K562 (cell line): ENCODE results near the gene SRRM5. TPM values are rescaled to one million over a fixed set of nuclear protein-coding genes. Genes with fewer than 3 reads are reported as not detected.

Experiments used
- ARID1B ChIP-seq: fragments of 450-650 bp; IDR thresholded peaks from 2 replicates; pipeline ENCODE4 v1.6.1; 2016; ENCODE audit warnings: antibody characterized with exemption, mild to moderate bottlenecking, inconsistent platforms
- E2F6 ChIP-seq, 2 experiments: IDR thresholded peaks; 2 replicates each; pipeline ENCODE4 v1.6.1; 2011; ENCODE audit warnings: borderline replicate concordance in 1 of 2, control low read depth in 1 of 2, low read depth in 1 of 2, low read length in 1 of 2, mild to moderate bottlenecking in 1 of 2, mixed read lengths in 1 of 2, moderate library complexity in 1 of 2; ENCODE audit not compliant: insufficient read depth in 1 of 2, insufficient read length in 1 of 2, poor library complexity in 1 of 2, severe bottlenecking in 1 of 2; ENCODE audit errors: extremely low read depth in 1 of 2
- ELF2 ChIP-seq: fragments of 250-450 bp; sonication (Bioruptor Pico); IDR thresholded peaks from 2 replicates; pipeline ENCODE4 v1.5.0; 2021; ENCODE audit warnings: mild to moderate bottlenecking
- HOMEZ ChIP-seq: fragments of 250-450 bp; sonication (Bioruptor Pico); IDR thresholded peaks from 2 replicates; pipeline ENCODE4 v1.4.0; 2020; ENCODE audit warnings: mild to moderate bottlenecking, moderate library complexity
- L3MBTL2 ChIP-seq: fragments of 450-650 bp; IDR thresholded peaks from 2 replicates; pipeline ENCODE4 v1.6.1; 2016; ENCODE audit warnings: mild to moderate bottlenecking, moderate library complexity
- MCM2 ChIP-seq: fragments of 450-650 bp; IDR thresholded peaks from 2 replicates; pipeline ENCODE4 v1.6.1; 2017; ENCODE audit warnings: low read depth, mild to moderate bottlenecking
- NCOA4 ChIP-seq: fragments of 450-650 bp; IDR thresholded peaks from 2 replicates; pipeline ENCODE4 v1.6.1; 2018; ENCODE audit warnings: mild to moderate bottlenecking; ENCODE audit not compliant: partially characterized antibody
- RFX1 ChIP-seq: fragments of 450-650 bp; IDR thresholded peaks from 2 replicates; pipeline ENCODE4 v1.6.1; 2016; ENCODE audit warnings: mild to moderate bottlenecking, moderate library complexity
- STAG1 ChIP-seq: sonication (generic); formaldehyde crosslinking; IDR thresholded peaks from 2 replicates; pipeline ENCODE4 v1.5.0; 2020; ENCODE audit warnings: missing genetic modification reagents, borderline replicate concordance
- polyA plus RNA-seq, 8 experiments: library from polyadenylated mRNA; depleted of rRNA in 4 of 8; stranded (reverse) in 5 of 8; unstranded in 3 of 8; fragments of >200 nt; fragmentation: Nextera tagmentation in 2 of 8; fragmentation: Illumina TruSeq in 1 of 8; extraction: Ambion mirVana in 2 of 8; extraction: Trizol in 1 of 8; gene quantifications; 2 replicates each; pipeline versions ENCODE4 v1.2.1 to v1.2.3, GENCODE V29; 2011 to 2014; ENCODE audit warnings: inconsistent platforms in 1 of 8, missing spikeins in 1 of 8
- total RNA-seq, 7 experiments: library from RNA; depleted of rRNA in 6 of 7; stranded (reverse); fragments of >200 nt in 6 of 7; fragmentation: Illumina TruSeq in 2 of 7; extraction: Trizol in 2 of 7; gene quantifications; 2 replicates each; pipeline versions ENCODE4 v1.2.1 to v1.2.3, GENCODE V29; 2011 to 2021; ENCODE audit warnings: low replicate concordance in 1 of 7

SRRM5 gene
- total and polyA plus RNA-seq, 9 of the 15 experiments (the other 6 are each of a cell fraction or from before 2014, with no cell fraction given), result 0.09 to 0.45 (median 0.18) TPM; not detected in 2

- peak in 1 of 2 experiments; percentile 34 for TF ChIP-seq E2F6 (IDR thresholded peaks at IDR 0.05; ENCODE audit: borderline replicate concordance in 1 of 2, extremely low read depth in 1 of 2, insufficient read depth in 1 of 2, insufficient read length in 1 of 2, low read depth in 1 of 2, low read length in 1 of 2, poor library complexity in 1 of 2, severe bottlenecking in 1 of 2)
- TF ChIP-seq ELF2 (CRISPR knock-in tag), result no peak
- TF ChIP-seq ARID1B, result no peak
- TF ChIP-seq STAG1 (CRISPR knock-in tag), result no peak
- TF ChIP-seq L3MBTL2, result peak; percentile 66
- TF ChIP-seq HOMEZ, result no peak
- no peak for TF ChIP-seq RFX1
- no peak for TF ChIP-seq NCOA4
- no peak for TF ChIP-seq MCM2
Measured at GRCh38 chr19:43631491-43631890, 19.6 kb downstream of the SRRM5 start (continued).
